ENCODE data around the gene HDAC9.

HDAC9 gene

GRCh38 chr7:18740579-18740988 lies 245.0 kb downstream of the HDAC9 start:
- no peak for DNase-seq

GRCh38 chr7:18753972-18754610 lies 258.5 kb downstream of the HDAC9 start:
- DNase-seq, result no peak

- DNase-seq, result no peak
Observed at GRCh38 chr7:18754766-18755165, 259.2 kb downstream of the HDAC9 start.

GRCh38 chr7:18755793-18756192 lies 260.2 kb downstream of the HDAC9 start:
- DNase-seq, result no peak

- no peak for DNase-seq
Observed at GRCh38 chr7:18756378-18757050, 261.0 kb downstream of the HDAC9 start.

GRCh38 chr7:18760046-18760445 lies 264.5 kb downstream of the HDAC9 start:
- no peak for DNase-seq

GRCh38 chr7:18760631-18761445 lies 265.3 kb downstream of the HDAC9 start:
- no peak for DNase-seq

- no peak for DNase-seq
Observed at GRCh38 chr7:18762189-18762588, 266.6 kb downstream of the HDAC9 start.

GRCh38 chr7:18768256-18768655 lies 272.7 kb downstream of the HDAC9 start:
- DNase-seq, result no peak

GRCh38 chr7:18770154-18770811 lies 274.7 kb downstream of the HDAC9 start:
- DNase-seq, result no peak

GRCh38 chr7:18770822-18771221 lies 275.3 kb downstream of the HDAC9 start:
- DNase-seq, result no peak

- DNase-seq, result no peak
Observed at GRCh38 chr7:18771834-18772566, 276.5 kb downstream of the HDAC9 start.

- DNase-seq, result no peak
Observed at GRCh38 chr7:18772567-18772965, 277.0 kb downstream of the HDAC9 start.

GRCh38 chr7:18777314-18777713 lies 281.8 kb downstream of the HDAC9 start:
- DNase-seq, result no peak

GRCh38 chr7:18778594-18778993 lies 283.0 kb downstream of the HDAC9 start:
- no peak for DNase-seq

GRCh38 chr7:18780266-18780665 lies 284.7 kb downstream of the HDAC9 start:
- no peak for DNase-seq

GRCh38 chr7:18780938-18781337 lies 285.4 kb downstream of the HDAC9 start:
- no peak for DNase-seq

GRCh38 chr7:18786196-18786727 lies 290.7 kb downstream of the HDAC9 start:
- DNase-seq, result no peak

- no peak for DNase-seq
Observed at GRCh38 chr7:18786796-18787195, 291.2 kb downstream of the HDAC9 start.

- DNase-seq, result no peak
Observed at GRCh38 chr7:18788026-18788425, 292.5 kb downstream of the HDAC9 start.

- DNase-seq, result no peak
Observed at GRCh38 chr7:18792871-18793595, 297.5 kb downstream of the HDAC9 start.

- DNase-seq, result no peak
Observed at GRCh38 chr7:18796216-18796615, 300.7 kb downstream of the HDAC9 start.
